ENCODE measurements around the gene CPLX1.
"Not testable (repeated sequence)": the region's sequence is repeated elsewhere in the genome, so short reads cannot be mapped to it uniquely, and the experiment has no call there.

CPLX1 gene

GRCh38 chr4:789571-790465 lies 36.1 kb downstream of the CPLX1 start:
- DNase-seq: no peak

GRCh38 chr4:788636-789297 lies 37.2 kb downstream of the CPLX1 start:
- DNase-seq: no peak

DNA sequence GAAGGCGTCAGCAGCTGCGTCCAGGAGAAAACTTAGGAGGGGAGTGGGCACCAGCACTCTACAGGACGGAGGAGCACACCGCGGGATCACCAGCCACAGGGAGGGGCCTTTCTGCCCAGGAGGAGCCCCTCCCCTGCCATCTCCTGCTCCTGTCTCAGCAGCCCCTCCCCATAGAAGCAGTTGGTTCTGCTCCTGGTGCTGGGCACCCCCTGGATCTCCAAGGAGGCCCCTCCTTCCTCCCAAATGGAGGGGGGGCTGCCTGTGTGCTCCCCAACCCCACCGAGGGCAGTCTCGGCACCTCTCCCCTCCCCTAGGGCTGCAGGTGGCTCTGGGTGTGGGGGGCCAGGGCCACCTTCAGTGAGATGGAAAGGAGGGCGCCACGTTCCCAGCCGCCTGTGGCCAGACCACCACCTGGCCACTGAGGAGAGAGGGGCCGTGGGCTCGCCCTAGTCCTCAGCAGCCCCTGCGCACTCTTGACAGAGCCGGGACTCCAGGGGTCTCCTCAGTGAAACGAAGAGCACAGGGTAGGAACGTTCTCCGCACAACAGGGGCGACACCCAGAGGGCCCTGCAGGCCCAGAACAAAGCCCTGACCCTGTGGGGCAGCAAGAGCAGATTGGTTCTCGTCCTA lies 37.8 kb downstream of the CPLX1 start:
- DNase-seq: no peak

DNA sequence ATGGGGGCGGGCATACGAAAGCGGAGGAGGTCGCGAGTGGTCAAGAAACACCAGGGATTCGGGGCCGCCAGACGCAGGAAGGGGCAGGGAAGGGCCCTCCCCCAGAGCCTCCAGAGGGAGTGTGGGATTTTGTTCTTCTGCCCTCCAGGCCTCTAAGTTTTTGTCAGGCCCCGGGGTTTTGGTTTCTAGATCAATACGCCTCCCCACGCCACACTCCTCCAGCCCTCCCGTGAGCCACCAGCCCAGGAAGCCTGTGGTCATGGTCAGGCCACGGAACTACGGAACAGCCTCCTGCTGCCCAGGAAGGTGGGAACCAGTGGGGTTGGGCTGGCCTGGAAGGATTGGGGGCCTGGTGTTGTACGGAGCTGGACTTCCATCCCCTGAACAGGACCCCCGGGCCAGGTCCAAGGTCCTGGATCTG lies 38.4 kb downstream of the CPLX1 start:
- peak; percentile 15 for DNase-seq

GRCh38 chr4:786861-787300 lies 39.0 kb downstream of the CPLX1 start:
- no peak for DNase-seq

DNA sequence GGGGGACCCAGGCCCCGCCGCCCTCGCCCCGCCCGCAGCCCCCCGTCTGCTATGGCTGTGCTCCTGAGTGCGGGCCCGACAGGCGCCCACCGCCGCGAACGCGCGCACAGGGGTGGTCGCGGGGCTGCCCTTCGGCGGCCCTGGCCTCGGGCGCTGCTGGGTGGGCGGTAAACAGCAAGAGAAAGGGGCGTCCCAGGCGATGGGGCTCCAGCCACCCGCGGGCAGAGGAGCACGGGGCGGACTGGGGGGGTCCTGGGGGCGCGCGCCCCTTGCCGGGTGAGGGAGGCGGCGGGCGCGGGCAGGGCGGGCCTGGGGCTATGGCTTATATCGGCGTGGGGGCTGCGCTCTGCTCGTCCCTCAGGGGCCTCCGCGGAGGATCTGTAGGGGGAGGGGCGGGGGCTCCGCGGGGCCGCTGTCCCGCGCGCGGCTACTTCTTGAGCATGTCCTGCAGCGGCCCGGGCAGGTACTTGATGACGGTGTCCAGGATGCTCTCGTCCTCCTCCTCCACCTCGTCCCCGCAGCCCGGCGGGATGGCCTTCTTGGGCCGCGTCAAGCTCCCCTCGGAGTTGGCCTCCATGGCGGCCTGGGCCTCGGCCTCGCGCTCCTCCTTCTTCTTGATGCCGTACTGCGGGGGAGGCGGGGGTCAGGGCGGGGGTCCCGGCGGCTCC lies 39.7 kb downstream of the CPLX1 start:
- no peak for DNase-seq

- no peak for DNase-seq
Observed at GRCh38 chr4:785332-786073, 40.4 kb downstream of the CPLX1 start.

DNA sequence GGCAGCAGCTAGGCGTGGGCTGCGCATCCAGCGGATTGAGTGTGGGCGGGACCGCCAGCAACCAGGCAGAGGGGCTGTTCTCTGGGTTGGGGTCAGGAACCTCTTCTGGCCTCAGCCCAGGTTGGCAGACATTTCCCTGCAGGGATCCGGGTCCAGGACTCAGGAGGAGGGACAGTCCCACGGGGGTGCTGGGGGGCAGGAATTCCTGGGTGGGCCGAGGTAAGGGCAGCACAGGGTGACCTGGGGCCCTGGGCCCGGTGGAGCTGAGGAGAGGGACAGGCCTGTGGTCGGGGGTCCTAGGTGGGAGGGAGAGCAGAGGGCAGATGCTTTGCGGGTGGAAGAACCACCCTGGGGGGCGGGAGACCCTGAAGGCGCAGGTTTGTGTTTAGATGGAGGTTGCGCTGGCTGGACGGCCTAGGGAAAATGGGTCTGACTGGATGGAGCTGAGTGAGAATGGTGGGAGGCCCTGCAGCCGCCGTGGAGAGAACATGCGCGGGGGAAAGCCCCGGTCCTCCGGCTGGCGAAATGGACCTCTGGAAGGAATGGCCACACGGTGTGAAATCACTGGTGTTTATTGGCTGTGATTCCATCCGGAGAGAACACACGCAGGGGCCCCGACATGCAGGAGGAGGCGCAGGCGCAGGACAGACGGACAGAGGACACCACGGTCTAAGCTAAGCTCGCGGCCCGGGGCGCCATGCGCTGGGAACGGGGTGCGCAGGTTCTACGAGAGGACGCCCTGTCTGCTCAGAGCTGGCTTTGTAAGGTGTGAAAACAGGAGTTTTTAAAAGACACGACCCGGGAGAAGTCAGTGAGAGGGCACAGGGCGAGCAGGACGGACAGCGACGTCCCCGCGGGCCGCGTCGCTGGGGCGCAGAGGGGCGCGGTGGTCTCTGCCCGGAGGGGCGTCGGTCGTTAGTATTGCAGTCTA lies 41.3 kb downstream of the CPLX1 start:
- no peak for DNase-seq

- peak; percentile 100 for DNase-seq
Observed at GRCh38 chr4:781493-782216, 44.3 kb downstream of the CPLX1 start.

DNA sequence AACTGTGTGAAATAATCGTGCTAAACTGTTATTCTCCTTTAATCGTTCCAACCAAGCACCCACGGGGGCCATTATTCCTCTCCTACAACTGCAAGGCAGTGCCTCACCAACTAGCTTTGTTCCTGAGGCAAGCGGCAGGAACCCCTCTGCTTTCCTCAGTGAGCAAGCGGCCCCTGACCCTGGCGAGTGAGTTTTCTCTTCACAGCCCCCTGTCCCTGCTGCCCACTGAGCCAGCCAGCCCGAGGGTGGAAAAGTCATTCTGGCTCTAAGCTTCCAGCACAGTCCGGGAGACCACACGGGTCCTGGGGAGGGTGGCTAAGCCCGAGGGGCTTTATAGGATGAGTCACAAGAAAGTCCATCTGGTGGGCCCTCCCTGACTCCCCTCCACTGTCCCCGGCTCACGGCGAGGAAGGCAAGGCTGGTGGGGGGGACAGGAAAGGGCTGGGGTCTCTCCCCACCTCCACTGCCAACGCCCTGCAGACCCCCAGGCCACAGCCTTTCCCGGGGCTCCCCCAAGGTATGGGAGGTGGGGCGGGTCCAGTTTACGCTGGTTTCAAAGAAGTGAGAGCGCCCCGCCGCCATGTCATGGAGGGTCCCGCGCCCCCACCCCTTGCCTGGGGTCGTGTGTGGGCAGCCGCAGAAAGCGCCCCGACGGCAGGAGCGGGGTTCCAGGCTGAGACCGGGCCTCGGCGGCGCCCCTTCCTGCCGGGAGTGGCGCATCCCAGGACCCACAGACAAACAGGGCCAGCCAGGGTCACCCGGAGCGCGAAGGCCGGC lies 45.0 kb downstream of the CPLX1 start:
- DNase-seq: no peak

DNA sequence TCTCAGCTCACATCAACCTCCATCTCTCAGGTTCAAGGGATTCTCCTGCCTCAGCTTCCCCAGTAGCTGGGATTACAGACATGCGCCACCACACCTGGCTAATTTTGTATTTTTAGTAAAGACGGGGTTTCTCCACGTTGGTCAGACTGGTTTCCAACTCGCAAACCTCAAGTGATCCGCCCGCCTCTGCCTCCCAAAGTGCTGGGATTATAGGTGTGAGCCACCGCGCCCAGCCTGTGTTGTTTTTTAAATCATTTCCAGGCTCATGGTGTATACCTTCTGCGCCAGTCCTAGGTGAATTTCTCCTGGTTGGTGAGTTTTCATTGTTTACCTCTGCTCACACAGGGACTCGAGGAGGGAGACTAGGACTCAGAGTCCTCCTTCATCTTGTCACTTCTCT lies 45.7 kb downstream of the CPLX1 start:
- not testable (repeated sequence) for DNase-seq

- DNase-seq: no peak
Observed at GRCh38 chr4:779555-779954, 46.4 kb downstream of the CPLX1 start.

DNA sequence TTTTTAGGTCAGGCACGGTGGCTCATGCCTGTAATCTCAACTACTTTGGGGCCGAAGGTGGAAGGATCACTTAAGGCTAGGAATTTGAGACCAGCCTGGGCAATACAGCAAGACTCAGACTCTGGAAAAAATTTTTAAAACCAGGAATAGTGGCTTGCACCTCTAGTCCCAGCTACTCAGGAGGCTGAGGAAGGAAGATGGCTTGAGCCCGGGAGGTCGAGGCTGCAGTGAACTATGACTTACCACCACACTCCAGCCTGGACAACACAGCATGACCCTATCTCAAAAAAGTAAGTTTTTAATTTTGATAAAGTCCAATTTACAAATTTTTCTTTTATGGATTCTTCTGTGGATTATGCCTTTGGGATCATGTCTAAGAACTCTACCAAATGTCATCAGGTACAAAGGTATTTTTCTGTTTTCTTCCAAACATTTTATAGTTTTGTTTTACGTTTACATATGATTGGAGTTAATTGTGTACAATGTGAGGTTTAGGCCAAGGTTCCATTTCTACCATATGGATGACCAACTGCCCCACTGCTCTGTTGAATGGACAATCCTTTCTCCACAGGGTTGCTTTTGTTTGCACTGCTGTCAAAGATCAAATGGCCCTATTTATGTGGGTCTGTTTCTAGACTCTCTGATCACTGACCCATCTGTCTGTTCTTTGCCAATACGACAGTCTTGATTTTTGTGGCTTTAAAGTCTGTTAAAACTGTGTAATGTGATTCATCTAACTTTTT lies 48.2 kb downstream of the CPLX1 start:
- no peak for DNase-seq

DNA sequence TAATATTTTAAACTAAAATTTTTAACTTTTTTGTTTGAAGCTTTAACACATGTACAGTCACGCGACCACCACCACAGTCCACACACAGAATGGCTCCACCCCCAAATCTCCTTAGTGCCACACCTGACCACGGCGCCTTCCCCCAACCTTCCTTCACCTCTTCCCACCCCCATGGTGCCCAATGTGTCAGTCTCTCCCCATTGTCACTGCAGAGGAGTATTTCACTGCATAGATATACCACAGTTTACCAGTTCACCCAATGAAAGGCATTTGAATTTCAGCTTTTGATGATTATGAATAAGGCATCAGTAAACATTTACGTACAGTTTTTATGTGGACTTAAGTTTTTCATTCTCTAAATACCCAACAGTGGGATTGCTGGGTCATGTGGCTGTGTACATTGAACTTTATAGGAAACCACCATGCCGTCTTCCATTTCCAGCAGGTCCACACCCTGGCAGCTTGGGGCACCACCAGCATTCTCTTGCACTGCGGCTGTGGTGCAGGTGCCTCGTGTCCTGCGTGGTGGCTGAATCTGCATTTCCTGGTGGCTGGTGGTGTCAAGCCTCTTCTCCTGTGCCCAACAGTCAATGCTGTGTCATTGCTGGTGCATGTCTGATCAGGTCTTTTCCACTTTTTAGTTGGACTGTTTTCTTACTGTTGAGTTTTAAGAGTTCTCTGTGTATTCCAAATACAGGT lies 49.0 kb downstream of the CPLX1 start:
- DNase-seq: no peak

DNA sequence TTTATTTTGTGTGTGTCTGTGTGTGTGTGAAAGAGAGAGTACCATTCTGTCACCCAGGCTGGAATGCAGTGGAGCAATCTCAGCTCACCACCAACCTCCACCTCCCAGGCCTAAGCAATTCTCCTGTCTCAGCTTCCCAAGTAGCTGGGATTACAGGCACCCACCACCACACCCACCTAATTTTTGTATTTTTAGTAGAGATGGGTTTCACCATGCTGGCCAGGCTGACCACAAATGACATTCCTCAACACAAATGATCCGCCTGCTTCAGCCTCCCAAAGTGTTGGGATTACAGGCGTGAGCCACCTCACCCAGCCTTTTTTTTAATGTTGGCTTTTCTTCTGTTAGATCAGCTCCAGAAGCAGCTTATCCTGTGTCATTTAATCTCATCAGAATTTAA lies 50.4 kb downstream of the CPLX1 start:
- DNase-seq: not testable (repeated sequence)

DNA sequence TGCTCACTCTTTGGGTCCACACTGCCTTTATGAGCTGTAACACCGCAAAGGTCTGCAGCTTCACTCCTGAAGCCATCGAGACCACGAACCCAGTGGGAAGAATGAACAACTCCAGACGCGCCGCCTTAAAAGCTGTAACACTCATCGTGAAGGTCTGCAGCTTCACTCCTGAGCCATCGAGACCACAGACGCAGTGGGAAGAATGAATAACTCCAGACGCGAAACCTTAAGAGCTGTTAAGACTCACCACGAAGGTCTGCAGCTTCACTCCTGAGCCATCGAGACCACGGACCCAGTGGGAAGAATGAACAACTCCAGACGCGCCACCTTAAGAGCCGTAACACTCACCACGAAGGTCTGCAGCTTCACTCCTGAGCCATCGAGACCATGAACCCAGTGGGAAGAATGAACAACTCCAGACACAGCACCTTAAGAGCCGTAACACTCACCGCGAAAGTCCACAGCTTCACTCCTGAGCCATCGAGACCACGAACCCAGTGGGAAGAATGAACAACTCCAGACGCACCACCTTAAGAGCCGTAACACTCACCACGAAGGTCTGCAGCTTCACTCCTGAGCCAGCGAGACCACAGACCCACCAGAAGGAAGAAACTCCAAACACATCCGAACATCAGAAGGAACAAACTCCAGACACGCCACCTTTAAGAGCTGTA lies 51.4 kb downstream of the CPLX1 start:
- not testable (repeated sequence) for DNase-seq

GRCh38 chr4:773214-773613 lies 52.7 kb downstream of the CPLX1 start:
- no peak for DNase-seq

DNA sequence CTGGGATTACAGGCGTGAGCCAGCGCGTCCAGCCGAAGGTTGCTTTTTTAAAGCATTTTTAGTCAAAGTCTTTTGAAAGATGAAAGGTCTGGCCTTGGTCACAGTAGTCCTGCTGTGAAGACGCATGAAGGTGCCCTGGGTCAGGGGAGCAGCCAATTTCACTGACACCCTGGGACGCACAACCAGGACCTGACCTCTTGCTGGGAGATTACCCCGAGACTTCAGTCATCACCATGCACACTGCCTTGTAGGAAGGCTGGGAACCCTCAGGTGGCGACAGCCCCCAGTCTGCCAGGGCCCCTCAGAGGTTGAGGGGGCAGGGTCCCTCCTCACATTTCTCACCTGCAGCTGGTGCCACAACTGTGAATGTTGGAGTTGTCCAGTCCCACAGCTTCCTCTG lies 53.2 kb downstream of the CPLX1 start:
- DNase-seq: no peak
